Measurements from ENCODE around the gene DCTN4.

The DCTN4 gene

DNA sequence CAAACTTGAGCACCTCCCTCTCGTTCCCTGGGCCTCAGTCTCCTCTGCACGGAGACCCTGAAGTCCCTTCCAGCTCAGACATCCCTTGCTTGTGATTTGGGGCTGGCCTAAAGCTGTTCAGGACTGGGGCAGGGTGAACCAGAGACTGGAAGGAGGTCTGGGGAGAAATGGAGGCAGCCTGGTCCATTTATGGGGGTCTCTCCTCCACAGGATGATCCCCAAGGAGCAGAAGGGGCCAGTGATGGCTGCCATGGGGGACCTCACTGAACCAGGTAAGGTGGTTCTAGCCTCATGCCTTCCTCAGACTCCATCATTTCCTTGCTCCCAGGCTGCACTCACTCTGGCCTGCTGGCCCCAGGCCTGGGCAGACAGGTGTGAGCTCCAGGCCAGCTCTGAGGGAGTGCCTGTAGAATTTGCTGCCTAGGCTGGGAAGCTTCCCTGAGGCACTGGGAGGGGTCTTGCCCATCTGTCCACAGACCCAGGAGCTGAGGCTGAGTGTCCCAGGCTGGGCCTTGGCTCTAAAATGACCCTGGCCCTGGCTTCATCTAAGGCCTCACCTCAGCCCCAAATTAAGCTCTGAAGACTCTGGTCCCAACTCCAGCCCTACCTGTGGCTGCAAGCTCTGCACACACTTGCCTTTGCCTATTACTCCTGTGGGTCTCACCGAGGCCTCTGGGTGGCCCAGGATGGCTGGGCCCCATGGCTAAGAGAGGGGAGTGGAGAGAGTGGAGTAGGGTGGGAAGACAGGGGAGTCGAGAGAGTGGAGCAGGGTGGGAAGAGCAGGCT is 95.9 kb downstream of the DCTN4 start:
- DNase-seq, result no peak

DNA sequence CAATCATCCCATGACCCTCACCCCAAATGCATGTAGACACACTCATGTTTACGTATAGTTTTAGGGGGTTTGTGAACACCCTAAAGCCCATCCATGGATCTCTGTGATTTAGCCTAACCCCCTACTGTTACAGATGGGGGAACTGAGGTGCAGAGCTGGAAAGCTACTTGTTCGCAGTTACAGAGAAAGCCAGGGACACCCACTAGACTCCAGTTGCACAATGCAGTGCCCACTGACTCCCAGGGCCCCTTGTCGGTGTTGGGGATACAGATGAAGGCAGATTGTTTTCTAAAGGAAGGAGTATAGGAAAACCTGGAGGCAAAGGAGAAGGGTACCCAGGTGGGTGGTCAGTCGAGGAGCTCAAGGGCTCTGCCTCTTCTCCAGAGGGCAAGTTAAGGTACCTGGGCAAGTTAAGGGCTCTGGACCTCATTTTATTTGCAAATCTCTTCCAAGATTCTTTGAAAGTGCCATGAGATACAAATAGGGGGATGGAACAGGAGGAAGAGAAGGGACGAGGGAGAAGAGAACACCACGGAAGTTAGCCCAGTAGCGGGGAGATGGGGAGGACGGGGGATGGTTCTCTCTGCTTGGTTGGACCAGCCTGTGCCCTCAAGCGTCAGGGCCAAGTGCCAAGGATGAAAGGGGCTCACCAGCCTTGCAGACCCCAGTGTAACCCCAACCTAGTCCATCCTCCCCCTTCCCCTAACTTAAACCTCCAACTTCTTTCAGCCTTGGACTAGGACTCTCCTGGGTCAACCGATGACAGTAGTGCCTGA is 96.8 kb downstream of the DCTN4 start:
- DNase-seq, result no peak

DNA sequence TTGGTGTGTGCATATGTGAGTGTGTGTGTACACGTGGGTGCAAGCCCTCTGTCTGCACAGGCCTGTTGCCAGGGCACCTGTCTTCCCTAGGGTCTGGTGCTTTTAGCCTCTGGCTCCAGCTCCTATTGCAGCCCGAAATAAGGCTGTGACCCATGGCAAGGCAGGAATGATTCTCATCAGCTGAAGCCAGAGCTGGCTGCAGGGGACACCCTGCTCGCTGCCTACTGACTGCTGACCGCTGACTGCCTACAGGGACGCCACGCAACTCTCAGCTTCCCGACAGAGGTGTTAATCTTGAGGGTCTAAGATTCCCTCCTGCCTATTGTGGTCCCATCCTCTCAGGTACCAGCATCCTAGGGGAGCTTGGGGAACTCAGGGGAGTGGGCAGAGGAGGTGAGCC is 97.7 kb downstream of the DCTN4 start, which contains the start of gene MYOZ3:
Gene MYOZ3 (plus strand): TSS at position 166 of the 400 bp plus-strand sequence. CDS start 1,691 bp downstream, outside the sequence.
- DNase-seq, result no peak

DNA sequence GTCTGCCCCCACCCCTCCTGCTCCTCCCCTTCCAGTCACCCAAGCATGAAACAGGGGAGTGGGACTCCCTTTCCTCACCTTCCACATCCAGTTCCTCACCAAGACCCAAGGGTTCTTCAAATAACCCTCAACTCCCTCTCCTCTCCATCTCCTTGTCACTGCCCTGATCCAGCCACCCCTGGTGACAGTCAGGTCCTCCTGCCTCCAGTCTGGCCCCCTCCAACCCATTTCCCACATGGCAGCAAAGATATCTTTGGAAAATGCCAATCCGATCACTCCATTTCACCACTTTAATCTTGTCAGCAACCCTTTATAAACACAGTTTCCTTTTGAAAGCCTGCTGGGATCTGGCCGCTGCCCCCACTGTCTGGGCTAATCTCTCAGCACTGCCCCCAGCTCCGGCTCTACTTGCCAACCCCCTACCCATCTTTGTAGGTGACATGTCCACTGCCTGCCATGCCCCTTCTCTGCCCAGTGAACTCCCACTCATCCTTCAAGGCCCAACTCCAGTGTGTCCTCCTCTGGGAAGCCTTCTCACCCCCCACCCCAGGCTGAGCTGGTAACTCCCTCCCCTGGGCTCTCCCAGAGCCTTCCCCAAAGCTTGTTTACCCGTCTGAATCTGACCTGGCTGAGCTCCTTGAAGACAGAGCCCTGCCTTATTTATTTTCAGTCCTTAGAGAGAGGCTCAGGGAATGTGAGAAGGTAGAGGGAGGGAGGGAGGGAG is 98.5 kb downstream of the DCTN4 start:
- DNase-seq, result no peak

DNA sequence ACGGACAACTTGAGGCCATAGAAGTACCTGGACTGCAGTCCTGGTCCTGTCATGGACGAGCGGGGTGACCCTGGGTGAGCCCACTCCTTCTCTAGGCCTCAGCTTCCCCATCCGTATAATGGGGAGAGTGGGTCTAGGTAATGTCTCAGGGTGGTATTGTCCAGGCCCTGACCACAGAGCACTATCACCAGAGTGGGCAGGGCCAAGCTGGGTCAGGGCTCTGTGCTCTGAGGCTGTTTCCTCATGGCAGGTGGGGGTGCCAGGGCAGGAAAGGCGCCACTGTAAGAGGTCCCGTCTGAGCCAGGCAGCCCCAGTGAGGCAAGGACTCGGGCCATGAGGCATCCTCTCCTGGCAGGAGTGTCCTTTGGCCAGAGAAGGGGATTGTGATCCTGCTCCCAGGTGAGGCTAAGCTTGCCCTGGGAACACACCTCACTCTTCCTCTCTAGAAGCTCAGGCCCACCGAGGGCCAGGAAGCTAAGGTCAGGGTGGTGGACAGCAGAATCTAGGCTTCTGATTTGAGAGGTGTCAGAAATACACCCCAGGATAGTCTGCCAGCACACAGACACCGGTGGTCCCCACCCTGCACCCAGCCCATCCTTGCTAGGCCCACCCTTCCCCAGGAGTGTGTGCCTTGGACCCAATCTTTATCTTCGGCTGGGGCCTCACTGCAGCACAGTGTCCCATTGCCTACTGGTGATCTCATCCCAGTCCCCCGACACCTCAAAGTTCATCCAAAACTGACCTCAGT is 99.3 kb downstream of the DCTN4 start:
- DNase-seq, result no peak

DNA sequence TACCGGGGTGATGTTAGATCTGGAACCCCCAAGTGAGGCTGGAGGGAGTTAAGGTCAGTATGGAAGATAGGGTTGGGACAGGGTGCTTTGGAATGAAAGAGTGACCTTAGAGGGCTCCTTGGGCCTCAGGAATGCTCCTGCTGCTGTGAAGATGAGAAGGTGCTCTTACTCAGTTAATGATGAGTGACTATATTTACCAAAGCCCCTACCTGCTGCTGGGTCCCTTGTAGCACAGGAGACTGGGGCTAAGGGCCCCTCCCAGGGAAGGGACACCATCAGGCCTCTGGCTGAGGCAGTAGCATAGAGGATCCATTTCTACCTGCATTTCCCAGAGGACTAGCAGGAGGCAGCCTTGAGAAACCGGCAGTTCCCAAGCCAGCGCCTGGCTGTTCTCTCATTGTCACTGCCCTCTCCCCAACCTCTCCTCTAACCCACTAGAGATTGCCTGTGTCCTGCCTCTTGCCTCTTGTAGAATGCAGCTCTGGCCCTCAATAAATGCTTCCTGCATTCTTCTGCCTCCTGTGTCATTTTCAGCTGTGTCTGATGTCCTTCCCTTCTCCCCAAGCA is 100.0 kb downstream of the DCTN4 start:
- no peak for DNase-seq
